Measurements from ENCODE around the gene SLFNL1. TPM values are rescaled to one million over a fixed set of nuclear protein-coding genes. Genes with fewer than 3 reads are reported as not detected.

Gene SLFNL1
- polyA plus RNA-seq, 3 donors: 0.04 to 0.11 TPM; not detected in 1

DNA sequence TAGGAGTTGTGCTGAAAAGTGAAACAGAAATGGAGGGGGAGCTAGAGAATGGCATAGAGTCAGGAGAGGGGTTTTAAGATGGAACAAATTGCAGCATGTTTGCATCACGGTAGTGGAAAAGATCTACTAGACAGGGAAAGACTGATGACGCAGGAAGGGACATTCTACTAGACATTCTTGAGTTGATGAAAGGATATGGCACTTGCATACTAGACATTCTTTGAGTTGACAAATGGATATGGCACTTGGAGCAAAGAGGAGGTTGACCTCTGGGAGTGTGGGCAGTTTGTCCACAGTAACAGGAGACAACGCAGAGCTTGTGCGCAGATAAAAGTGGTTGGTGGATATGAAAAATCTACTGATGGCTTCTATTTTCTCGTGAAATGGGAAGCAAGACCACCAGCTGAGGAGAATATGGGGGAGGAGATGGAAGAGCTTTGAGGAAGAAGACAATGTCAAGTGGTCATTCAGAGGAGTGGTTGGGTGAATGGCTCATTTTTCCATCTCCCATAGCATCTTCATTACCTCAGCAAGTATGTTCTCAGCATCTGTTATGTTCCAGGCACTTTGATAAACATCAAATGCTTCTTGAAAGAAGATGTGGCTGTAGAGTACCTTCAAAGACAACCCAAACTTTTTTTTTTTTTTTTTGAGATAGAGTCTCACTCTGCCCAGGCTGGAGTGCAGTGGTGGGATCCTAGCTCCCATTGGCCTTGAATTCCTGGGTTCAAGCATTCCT is 44.4 kb downstream of the SLFNL1 start:
- Mint-ChIP-seq H3K27me3 (ENCODE audit: low read depth in 3 of 3) (peaks cover 0 to 6% (median 5%) of the 10 kb centered on the region in 3 donors), H3K36me3 (peaks cover 2% of the 10 kb centered on the region in 2 donors), H3K9me3 (peaks cover 0 to 2% (median 0%) of the 10 kb centered on the region in 7 donors), H3K27ac (no peak overlapping the region), H3K4me1 (peaks cover 26% of the 10 kb centered on the region), H3K4me3 (no peak overlapping the region)
- Histone ChIP-seq H3K9ac (ENCODE audit: insufficient read depth, low read length, poor library complexity, severe bottlenecking) (no peak overlapping the region), H4K20me1 (ENCODE audit: insufficient read depth, low read length) (no peaks in the 10 kb centered on the region), H3K4me3 (replicated peaks in 1 of 3; ENCODE audit: low read depth in 2 of 3, low read length in 3 of 3) (no peak overlapping the region), H3K4me1 (ENCODE audit: control insufficient read depth in 1 of 2, insufficient read depth in 2 of 2, low read length in 2 of 2) (peaks cover 22 to 26% of the 10 kb centered on the region in 2 donors), H2AFZ (ENCODE audit: insufficient read depth, low read depth, low read length, poor library complexity, severe bottlenecking) (no peak overlapping the region), H3K27me3 (ENCODE audit: control insufficient read depth in 2 of 2, insufficient read depth in 2 of 2, low read length in 2 of 2) (no peaks in the 10 kb centered on the region), H3K79me2 (ENCODE audit: insufficient read depth, low read length) (peaks cover 20% of the 10 kb centered on the region), H3K27ac (ENCODE audit: low read depth in 1 of 2, low read length in 2 of 2) (no peak overlapping the region), H3K9me3 (replicated peaks in 1 of 2; ENCODE audit: control insufficient read depth in 1 of 2, insufficient read depth in 1 of 2, low read length in 2 of 2) (no peaks in the 10 kb centered on the region), H3K36me3 (replicated peaks in 1 of 2; ENCODE audit: control insufficient read depth in 1 of 2, insufficient read depth in 2 of 2, low read length in 2 of 2) (no peaks in the 10 kb centered on the region), H3K4me2 (replicated peaks; ENCODE audit: extremely low read depth, low read length, poor library complexity, severe bottlenecking) (no peak overlapping the region)
- intact Hi-C loops (cut with micrococcal nuclease): no loop called here
- TF ChIP-seq CTCF (IDR thresholded peaks at IDR 0.05): no peak
- no peak for DNase-seq
- 93% methylated on average over 4 of the region's 5 CpGs for WGBS (ENCODE audit: insufficient coverage)

DNA sequence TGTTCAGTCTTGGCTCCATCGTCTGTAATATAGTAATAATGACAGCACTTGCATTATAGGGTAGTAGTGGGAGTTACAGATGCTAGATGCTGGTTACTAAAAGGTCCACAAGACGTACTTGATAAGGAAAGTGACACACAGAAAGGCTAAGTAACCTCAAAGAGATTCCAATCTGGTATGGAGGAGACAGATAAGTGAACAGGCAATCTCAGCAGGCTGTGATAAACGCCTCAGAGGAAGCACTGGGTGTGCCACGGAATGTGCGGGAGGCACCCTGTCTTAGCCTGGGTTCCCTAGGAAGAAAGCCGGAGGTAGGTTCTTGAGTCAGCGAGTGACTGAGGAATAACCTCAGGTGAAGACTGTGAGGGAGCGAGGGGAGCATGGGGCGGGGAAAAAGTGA is 46.6 kb downstream of the SLFNL1 start:
- Histone ChIP-seq H3K79me2 (ENCODE audit: insufficient read depth, low read length) (no peaks in the 10 kb centered on the region), H3K4me1 (ENCODE audit: control insufficient read depth in 1 of 2, insufficient read depth in 2 of 2, low read length in 2 of 2) (peaks cover 15 to 17% of the 10 kb centered on the region in 2 donors), H2AFZ (ENCODE audit: insufficient read depth, low read depth, low read length, poor library complexity, severe bottlenecking) (no peak overlapping the region), H3K36me3 (replicated peaks in 1 of 2; ENCODE audit: control insufficient read depth in 1 of 2, insufficient read depth in 2 of 2, low read length in 2 of 2) (no peaks in the 10 kb centered on the region), H3K9me3 (replicated peaks in 1 of 2; ENCODE audit: control insufficient read depth in 1 of 2, insufficient read depth in 1 of 2, low read length in 2 of 2) (no peaks in the 10 kb centered on the region), H3K4me2 (replicated peaks; ENCODE audit: extremely low read depth, low read length, poor library complexity, severe bottlenecking) (no peak overlapping the region), H3K27me3 (ENCODE audit: control insufficient read depth in 2 of 2, insufficient read depth in 2 of 2, low read length in 2 of 2) (no peaks in the 10 kb centered on the region), H3K9ac (ENCODE audit: insufficient read depth, low read length, poor library complexity, severe bottlenecking) (no peak overlapping the region), H3K27ac (ENCODE audit: low read depth in 1 of 2, low read length in 2 of 2) (no peak overlapping the region), H4K20me1 (ENCODE audit: insufficient read depth, low read length) (no peaks in the 10 kb centered on the region), H3K4me3 (replicated peaks in 1 of 3; ENCODE audit: low read depth in 2 of 3, low read length in 3 of 3) (no peak overlapping the region)
- Mint-ChIP-seq H3K4me1 (peaks cover 19% of the 10 kb centered on the region), H3K4me3 (no peak overlapping the region), H3K9me3 (peaks cover 0 to 2% (median 0%) of the 10 kb centered on the region in 7 donors), H3K27ac (no peak overlapping the region), H3K27me3 (ENCODE audit: low read depth in 3 of 3) (peaks cover 0 to 8% (median 6%) of the 10 kb centered on the region in 3 donors), H3K36me3 (no peaks in the 10 kb centered on the region)
- 86% methylated on average over 8 of the region's 9 CpGs for WGBS (ENCODE audit: insufficient coverage)
- no peak for DNase-seq
- intact Hi-C loops (cut with micrococcal nuclease): no loop called here
- no peak for TF ChIP-seq CTCF (IDR thresholded peaks at IDR 0.05)

All from CD14-positive monocyte (primary cell).